HEK293T (cell line): ENCODE measurements around the gene VTN.

Experiments
- BHLHE40 ChIP-seq: fragments of 450-650 bp; IDR thresholded peaks from 2 replicates; pipeline ENCODE4 v1.6.1; 2016; ENCODE audit warnings: mild to moderate bottlenecking, moderate library complexity, borderline replicate concordance
- CTBP1 ChIP-seq: fragments of 450-650 bp; IDR thresholded peaks from 2 replicates; pipeline ENCODE4 v1.6.1; 2016; ENCODE audit warnings: borderline replicate concordance
- ELF4 ChIP-seq: fragments of 450-650 bp; IDR thresholded peaks from 2 replicates; pipeline ENCODE4 v1.6.1; 2017; ENCODE audit warnings: antibody characterized with exemption
- HDGF ChIP-seq: fragments of 450-650 bp; IDR thresholded peaks from 2 replicates; pipeline ENCODE4 v1.6.1; 2017; ENCODE audit warnings: antibody characterized with exemption, borderline replicate concordance
- LEF1 ChIP-seq: fragments of 450-650 bp; IDR thresholded peaks from 2 replicates; pipeline ENCODE4 v1.6.1; 2017; ENCODE audit warnings: mild to moderate bottlenecking, borderline replicate concordance
- SP1 ChIP-seq: fragments of 450-650 bp; IDR thresholded peaks from 2 replicates; pipeline ENCODE4 v1.6.1; 2017
- SUZ12 ChIP-seq: fragments of 450-650 bp; IDR thresholded peaks from 2 replicates; pipeline ENCODE4 v1.6.1; 2016; ENCODE audit warnings: mild to moderate bottlenecking
- TARDBP ChIP-seq: fragments of 450-650 bp; IDR thresholded peaks from 2 replicates; pipeline ENCODE4 v1.6.1; 2016

- TF ChIP-seq SUZ12, result no peak
- no peak for TF ChIP-seq ELF4
- no peak for TF ChIP-seq HDGF
- TF ChIP-seq BHLHE40, result no peak
- no peak for TF ChIP-seq TARDBP
- TF ChIP-seq SP1, result no peak
- TF ChIP-seq LEF1, result no peak
- TF ChIP-seq CTBP1, result no peak
Measured at GRCh38 chr17:28367641-28368305, 2.3 kb downstream of the VTN start.
